ENCODE measurements around the gene GPR142.

GPR142 gene

GRCh38 chr17:74371653-74372147 lies 4.4 kb downstream of the GPR142 start:
- no peak for DNase-seq

GRCh38 chr17:74372426-74372825 lies 5.1 kb downstream of the GPR142 start:
- DNase-seq = no peak

- DNase-seq = no peak
Measured at GRCh38 chr17:74373838-74374606, 6.7 kb downstream of the GPR142 start.

GRCh38 chr17:74374858-74375257 lies 7.6 kb downstream of the GPR142 start:
- no peak for DNase-seq

GRCh38 chr17:74379495-74380085 lies 12.3 kb downstream of the GPR142 start:
- DNase-seq = peak in 1 of 2 experiments; percentile 32

- no peak for DNase-seq
Measured at GRCh38 chr17:74380086-74380958, 13.0 kb downstream of the GPR142 start.

- no peak for DNase-seq
Measured at GRCh38 chr17:74380959-74381808, 13.9 kb downstream of the GPR142 start.

GRCh38 chr17:74383141-74383540 lies 15.8 kb downstream of the GPR142 start:
- no peak for DNase-seq

- DNase-seq = no peak
Measured at GRCh38 chr17:74385201-74385600, 17.9 kb downstream of the GPR142 start.

GRCh38 chr17:74386386-74386785 lies 19.1 kb downstream of the GPR142 start:
- DNase-seq = no peak

GRCh38 chr17:74387365-74388218 lies 20.3 kb downstream of the GPR142 start:
- no peak for DNase-seq

- DNase-seq = no peak
Measured at GRCh38 chr17:74389084-74389753, 21.9 kb downstream of the GPR142 start.

- DNase-seq = no peak
Measured at GRCh38 chr17:74389937-74390679, 22.8 kb downstream of the GPR142 start.

GRCh38 chr17:74390680-74391653 lies 23.7 kb downstream of the GPR142 start:
- DNase-seq = no peak

GRCh38 chr17:74391771-74392170 lies 24.5 kb downstream of the GPR142 start:
- DNase-seq = no peak

GRCh38 chr17:74392848-74393247 lies 25.5 kb downstream of the GPR142 start:
- DNase-seq = no peak

GRCh38 chr17:74393346-74393942 lies 26.1 kb downstream of the GPR142 start:
- DNase-seq = no peak

GRCh38 chr17:74394275-74394950 lies 27.1 kb downstream of the GPR142 start:
- no peak for DNase-seq
